Suprapubic skin (tissue), 4 donors: Measurements from ENCODE around the gene DIO2. TPM values are rescaled to one million over a fixed set of nuclear protein-coding genes. Genes with fewer than 3 reads are reported as not detected.

ENCODE experiments used
- DNase-seq, 2 donors: peaks; one replicate each; pipeline ENCODE4 v3.0.0-alpha.2; 2019; ENCODE audit warnings: low spot score in 2 of 2
- H3K27ac ChIP-seq: fragments of 200-600 bp; sonication (generic); one replicate; pipeline ENCODE4 v1.5.1; 2019
- H3K27me3 ChIP-seq: fragments of 200-600 bp; sonication (generic); one replicate; pipeline ENCODE4 v1.5.1; 2019
- H3K36me3 ChIP-seq: fragments of 200-600 bp; sonication (generic); one replicate; pipeline ENCODE4 v1.5.1; 2019
- H3K4me1 ChIP-seq: fragments of 200-600 bp; sonication (generic); one replicate; pipeline ENCODE4 v1.5.1; 2019
- H3K4me3 ChIP-seq: fragments of 200-600 bp; sonication (generic); one replicate; pipeline ENCODE4 v1.5.1; 2019; ENCODE audit warnings: mild to moderate bottlenecking
- H3K9me3 ChIP-seq: fragments of 200-600 bp; sonication (generic); one replicate; pipeline ENCODE4 v1.5.1; 2019
- EP300 ChIP-seq: sonication (generic); formaldehyde crosslinking; IDR thresholded peaks from one replicate; pipeline ENCODE4 v1.6.1; 2017; ENCODE audit warnings: antibody characterized with exemption
- POLR2A ChIP-seq, 2 donors: fragments of 450-650 bp; IDR thresholded peaks; one replicate each; pipeline ENCODE4 v1.6.1; 2017; ENCODE audit warnings: antibody characterized with exemption in 2 of 2, mild to moderate bottlenecking in 2 of 2, moderate library complexity in 2 of 2
- POLR2AphosphoS5 ChIP-seq, 3 donors: sonication (generic); formaldehyde crosslinking; IDR thresholded peaks; one replicate each; pipeline ENCODE4 v1.6.1; 2017; ENCODE audit warnings: antibody characterized with exemption in 3 of 3
- WGBS: methylation state at CpG from one replicate; pipeline ENCODE4 v1.1.5; 2018; 5-methylcytosine and 5-hydroxymethylcytosine counted together
- total RNA-seq, 4 donors: library from RNA; depleted of rRNA; stranded (reverse); fragments of >200 nt; gene quantifications; one replicate each; pipeline ENCODE4 v1.1.0, GENCODE V29; 2016
- TF ChIP-seq, protein P1 (sequence below), 2 donors: fragments of 200-600 bp in 1 of 2; fragments of 450-650 bp in 1 of 2; sonication (generic) in 1 of 2; IDR thresholded peaks; one replicate each; pipeline ENCODE4 v1.5.1; 2016 to 2019; ENCODE audit warnings: antibody characterized with exemption in 2 of 2, mild to moderate bottlenecking in 1 of 2, moderate library complexity in 1 of 2

DIO2 gene
- total RNA-seq, 4 donors from 2014 or later: 7.5 to 28.7 (median 16.2) TPM

GRCh38 chr14:80200093-80200492, 11.2 kb downstream of the DIO2 start:
- Histone ChIP-seq H3K27me3 (no peaks in the 10 kb centered on the region), H3K4me3 (no peak overlapping the region), H3K27ac (no peak overlapping the region), H3K9me3 (no peaks in the 10 kb centered on the region), H3K4me1 (no peaks in the 10 kb centered on the region), H3K36me3 (no peaks in the 10 kb centered on the region)
- no peak for DNase-seq
- no peak for TF ChIP-seq POLR2A (IDR thresholded peaks at IDR 0.05)
- no peak for TF ChIP-seq EP300
- TF ChIP-seq POLR2AphosphoS5 (IDR thresholded peaks at IDR 0.05): no peak
- TF ChIP-seq, protein P1, sequence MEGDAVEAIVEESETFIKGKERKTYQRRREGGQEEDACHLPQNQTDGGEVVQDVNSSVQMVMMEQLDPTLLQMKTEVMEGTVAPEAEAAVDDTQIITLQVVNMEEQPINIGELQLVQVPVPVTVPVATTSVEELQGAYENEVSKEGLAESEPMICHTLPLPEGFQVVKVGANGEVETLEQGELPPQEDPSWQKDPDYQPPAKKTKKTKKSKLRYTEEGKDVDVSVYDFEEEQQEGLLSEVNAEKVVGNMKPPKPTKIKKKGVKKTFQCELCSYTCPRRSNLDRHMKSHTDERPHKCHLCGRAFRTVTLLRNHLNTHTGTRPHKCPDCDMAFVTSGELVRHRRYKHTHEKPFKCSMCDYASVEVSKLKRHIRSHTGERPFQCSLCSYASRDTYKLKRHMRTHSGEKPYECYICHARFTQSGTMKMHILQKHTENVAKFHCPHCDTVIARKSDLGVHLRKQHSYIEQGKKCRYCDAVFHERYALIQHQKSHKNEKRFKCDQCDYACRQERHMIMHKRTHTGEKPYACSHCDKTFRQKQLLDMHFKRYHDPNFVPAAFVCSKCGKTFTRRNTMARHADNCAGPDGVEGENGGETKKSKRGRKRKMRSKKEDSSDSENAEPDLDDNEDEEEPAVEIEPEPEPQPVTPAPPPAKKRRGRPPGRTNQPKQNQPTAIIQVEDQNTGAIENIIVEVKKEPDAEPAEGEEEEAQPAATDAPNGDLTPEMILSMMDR (IDR thresholded peaks at IDR 0.05): no peak
- WGBS: 83% methylated on average over 4 of the region's 4 CpGs

GRCh38 chr14:80188571-80188970, 22.7 kb downstream of the DIO2 start:
- H3K4me3 ChIP-seq: no peak overlapping the region
- no peaks in the 10 kb centered on the region for H3K36me3 ChIP-seq
- no peak overlapping the region for H3K27ac ChIP-seq
- no peak for DNase-seq
- H3K27me3 ChIP-seq: no peaks in the 10 kb centered on the region
- TF ChIP-seq POLR2A (IDR thresholded peaks at IDR 0.05) (no peak), POLR2AphosphoS5 (IDR thresholded peaks at IDR 0.05) (no peak), EP300 (no peak)
- TF ChIP-seq, protein P1 (IDR thresholded peaks at IDR 0.05): no peak
- WGBS: 86% methylated on average over 6 of the region's 6 CpGs
- no peaks in the 10 kb centered on the region for H3K4me1 ChIP-seq
- no peaks in the 10 kb centered on the region for H3K9me3 ChIP-seq

DNA sequence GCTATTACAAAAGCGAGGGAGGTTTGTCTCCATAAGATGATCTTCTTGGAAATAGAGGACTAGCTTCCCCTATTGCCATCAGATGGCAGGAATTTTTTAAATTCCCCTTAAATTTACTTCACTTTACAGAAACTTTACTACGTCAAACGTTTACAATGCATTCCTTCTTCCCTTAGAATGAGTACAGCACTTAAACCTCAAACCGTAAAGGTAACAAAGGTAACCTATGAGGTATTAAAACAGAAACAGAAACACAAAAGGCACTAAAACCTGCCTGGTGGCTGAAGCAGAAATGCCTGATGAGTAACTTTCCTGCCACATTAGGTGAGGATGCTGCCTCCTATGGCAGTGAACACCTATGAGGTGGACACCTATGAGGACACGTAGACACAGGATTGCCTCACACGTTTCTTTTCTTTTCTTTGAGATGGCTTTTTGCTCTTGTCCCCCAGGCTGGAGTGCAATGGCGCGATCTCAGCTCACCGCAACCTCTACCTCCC, 25.0 kb downstream of the DIO2 start:
- TF ChIP-seq EP300: no peak
- 93% methylated on average over 9 of the region's 9 CpGs for WGBS

GRCh38 chr14:80176893-80177292, 34.4 kb downstream of the DIO2 start:
- Histone ChIP-seq H3K27ac (no peak overlapping the region), H3K4me3 (no peak overlapping the region), H3K27me3 (no peaks in the 10 kb centered on the region), H3K9me3 (no peaks in the 10 kb centered on the region), H3K36me3 (no peaks in the 10 kb centered on the region), H3K4me1 (no peaks in the 10 kb centered on the region)
- DNase-seq: no peak
- TF ChIP-seq EP300 (no peak), POLR2AphosphoS5 (IDR thresholded peaks at IDR 0.05) (no peak), POLR2A (IDR thresholded peaks at IDR 0.05) (no peak)
- TF ChIP-seq, protein P1 (IDR thresholded peaks at IDR 0.05): no peak

More for the DNA sequence above, 25.0 kb downstream of the DIO2 start:
- H3K4me1 ChIP-seq: no peaks in the 10 kb centered on the region
- no peak overlapping the region for H3K27ac ChIP-seq
- no peaks in the 10 kb centered on the region for H3K27me3 ChIP-seq
- H3K36me3 ChIP-seq: no peaks in the 10 kb centered on the region
- no peak for DNase-seq
- no peak overlapping the region for H3K4me3 ChIP-seq
- no peaks in the 10 kb centered on the region for H3K9me3 ChIP-seq

GRCh38 chr14:80172375-80173051, 38.8 kb downstream of the DIO2 start:
- no peak overlapping the region for H3K4me3 ChIP-seq
- H3K27ac ChIP-seq: no peak overlapping the region
- TF ChIP-seq EP300 (no peak), POLR2A (IDR thresholded peaks at IDR 0.05) (no peak), POLR2AphosphoS5 (IDR thresholded peaks at IDR 0.05) (no peak)
- TF ChIP-seq, protein P1 (IDR thresholded peaks at IDR 0.05): no peak
- H3K36me3 ChIP-seq: no peaks in the 10 kb centered on the region
- H3K9me3 ChIP-seq: no peaks in the 10 kb centered on the region
- DNase-seq: no peak
- H3K4me1 ChIP-seq: no peaks in the 10 kb centered on the region
- H3K27me3 ChIP-seq: no peaks in the 10 kb centered on the region
- 81% methylated on average over 3 of the region's 3 CpGs for WGBS
